NCI-H2029 treated with DMSO at 0.1 percent for 48 hours (cell line): ENCODE data around the gene NFIX.

ENCODE experiments used
- DNase-seq: peaks from one replicate; lab custom pipeline; 2025; lab: John Stamatoyannopoulos, UW

NFIX gene

DNA sequence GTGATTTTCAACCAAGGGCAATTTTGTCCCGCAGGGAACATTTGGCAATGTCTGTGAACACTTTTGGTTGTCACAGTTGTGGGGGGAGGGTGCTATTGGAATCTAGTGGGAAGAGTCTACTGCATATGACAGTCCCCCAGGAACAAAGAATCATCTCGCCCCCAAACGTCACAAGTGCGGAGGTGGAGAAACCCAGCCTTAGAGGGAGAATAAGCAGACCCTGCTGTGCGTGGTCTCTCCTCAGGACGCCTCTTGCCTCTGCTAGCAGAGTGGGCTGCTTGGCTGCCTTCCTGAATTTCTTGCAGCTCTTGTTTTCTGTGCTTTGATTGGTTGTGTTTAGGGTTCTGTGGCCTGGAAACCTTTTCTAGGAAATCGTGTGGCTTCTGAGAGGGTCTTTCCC lies 42.5 kb downstream of the NFIX start:
- DNase-seq, result no peak

GRCh38 chr19:13038306-13039210 lies 43.3 kb downstream of the NFIX start:
- no peak for DNase-seq

GRCh38 chr19:13039211-13039789 lies 44.0 kb downstream of the NFIX start:
- DNase-seq, result no peak

- no peak for DNase-seq
These were observed 45.1 kb downstream of the NFIX start for GRCh38 chr19:13040232-13040947.

DNA sequence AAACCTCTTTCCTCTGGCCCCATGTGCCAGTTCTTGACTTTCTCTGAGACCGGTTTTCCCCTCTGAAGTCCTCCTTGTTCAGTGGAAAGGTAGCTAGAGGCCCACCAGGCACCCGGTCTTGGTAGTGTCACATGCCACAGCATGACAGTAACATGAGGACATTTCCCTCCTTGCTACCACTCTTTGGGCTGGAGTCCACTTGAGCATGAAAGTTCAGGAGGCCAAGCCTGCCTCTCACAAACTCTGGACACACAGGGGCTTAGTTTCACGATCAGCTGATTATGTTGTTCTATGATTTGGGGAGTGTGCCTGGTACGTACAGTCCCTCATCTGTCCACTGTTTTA lies 45.6 kb downstream of the NFIX start:
- DNase-seq, result no peak

DNA sequence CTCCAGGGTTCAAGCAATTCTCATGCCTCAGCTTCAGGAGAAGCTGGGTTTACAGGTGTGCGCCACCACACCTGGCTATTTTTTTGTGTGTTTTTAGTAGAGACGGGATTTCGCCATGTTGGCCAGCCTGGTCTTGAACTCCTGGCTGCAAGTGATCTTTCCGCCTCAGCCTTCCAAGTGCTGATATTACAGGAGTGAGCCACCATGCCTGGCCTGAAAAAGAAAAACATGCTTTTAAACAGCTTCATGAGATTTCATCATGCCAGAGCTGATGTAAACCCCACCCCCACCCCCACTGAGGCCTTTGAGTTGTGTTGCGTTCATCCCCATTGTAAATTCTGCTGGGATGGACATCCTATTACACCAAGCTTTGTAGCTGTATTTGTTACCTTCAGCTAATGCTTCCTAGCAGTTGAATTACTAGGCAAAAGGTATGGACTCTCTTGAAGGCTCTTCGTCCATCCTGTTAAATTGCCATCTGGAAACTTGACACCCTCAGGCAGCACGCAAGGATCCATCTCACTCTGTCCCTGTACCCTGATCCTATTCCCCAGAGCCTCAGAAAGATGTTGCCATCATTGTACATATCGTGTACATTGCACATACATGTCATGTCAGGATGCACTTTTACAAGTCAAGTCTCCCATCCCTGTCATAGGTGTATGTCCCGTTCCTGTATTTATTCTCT lies 47.3 kb downstream of the NFIX start:
- no peak for DNase-seq

GRCh38 chr19:13043285-13043684 lies 48.0 kb downstream of the NFIX start:
- no peak for DNase-seq

GRCh38 chr19:13044231-13044836 lies 49.1 kb downstream of the NFIX start:
- DNase-seq, result no peak

DNA sequence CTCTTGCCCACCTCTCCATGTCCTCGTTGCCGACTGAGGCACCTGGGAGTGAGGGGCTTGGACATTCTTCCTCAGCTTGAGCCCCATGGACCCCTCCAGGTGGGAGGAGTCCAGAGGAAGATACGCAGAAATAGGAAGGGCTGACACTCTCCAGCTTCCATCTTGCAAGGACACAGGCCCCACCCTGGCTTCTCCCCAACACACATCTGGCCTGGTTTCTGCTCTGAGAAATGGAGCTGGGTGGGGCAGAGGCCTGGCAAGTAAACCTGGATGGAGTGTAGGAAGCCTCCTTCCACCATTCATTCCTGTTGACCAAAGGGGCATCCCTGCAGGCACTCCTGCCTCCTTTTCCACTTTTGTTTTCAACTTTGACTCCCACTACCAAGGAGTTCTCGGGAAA lies 50.5 kb downstream of the NFIX start:
- DNase-seq, result no peak

- no peak for DNase-seq
These were observed 52.1 kb downstream of the NFIX start for GRCh38 chr19:13047374-13047773.

- DNase-seq, result no peak
These were observed 55.0 kb downstream of the NFIX start for GRCh38 chr19:13050274-13050673.

DNA sequence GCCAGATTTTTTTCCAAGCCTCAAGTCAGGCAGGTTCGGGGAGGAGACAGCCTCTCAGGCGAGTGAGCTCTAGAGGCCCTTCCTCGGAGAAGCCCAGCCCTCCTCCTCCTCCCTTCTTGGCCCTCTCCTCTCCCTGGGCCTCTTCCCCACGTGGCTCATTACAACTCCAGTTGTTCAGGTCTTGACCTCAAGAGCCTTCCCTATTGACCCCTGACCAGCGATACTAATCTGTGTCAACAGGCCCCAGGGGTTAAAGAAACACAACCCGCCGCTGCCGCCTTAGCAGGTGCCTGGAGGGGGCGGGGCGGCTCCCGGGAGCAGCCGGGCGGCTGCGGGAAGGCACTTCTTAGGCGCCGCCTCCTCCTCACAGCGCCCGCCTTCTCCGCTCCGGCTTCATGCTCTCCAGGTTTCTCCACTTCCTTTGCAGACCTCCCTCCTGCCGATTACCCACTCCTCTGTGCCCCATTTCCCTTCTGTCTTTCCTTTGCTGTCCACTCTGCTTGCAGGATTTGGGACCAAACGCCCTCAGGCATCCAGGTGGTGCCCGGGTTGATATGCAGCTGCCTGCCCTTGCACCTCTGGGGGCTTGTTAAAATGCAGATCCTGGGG lies 56.4 kb downstream of the NFIX start:
- peak; percentile 59 for DNase-seq

GRCh38 chr19:13052447-13053175 lies 57.3 kb downstream of the NFIX start:
- no peak for DNase-seq

DNA sequence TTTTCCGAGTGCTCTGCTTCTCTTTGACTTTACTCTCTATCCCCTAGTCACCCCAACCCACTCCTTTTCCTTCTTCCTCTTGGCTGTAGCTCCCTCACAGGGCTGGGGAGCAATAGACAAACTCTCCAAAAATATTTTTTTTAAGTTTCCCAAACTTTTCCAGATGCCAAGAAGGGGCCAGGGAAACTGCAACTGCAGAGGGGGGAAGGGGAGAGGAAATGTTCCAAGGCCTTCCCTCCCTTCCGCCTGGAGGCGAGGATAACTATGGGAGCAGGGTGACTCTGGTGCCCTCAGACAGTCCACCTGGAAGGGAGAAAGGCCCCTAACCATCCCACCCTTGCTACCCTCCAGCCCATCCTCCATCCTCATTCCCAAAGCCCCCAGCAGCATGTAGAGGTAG lies 58.0 kb downstream of the NFIX start:
- DNase-seq, result no peak

DNA sequence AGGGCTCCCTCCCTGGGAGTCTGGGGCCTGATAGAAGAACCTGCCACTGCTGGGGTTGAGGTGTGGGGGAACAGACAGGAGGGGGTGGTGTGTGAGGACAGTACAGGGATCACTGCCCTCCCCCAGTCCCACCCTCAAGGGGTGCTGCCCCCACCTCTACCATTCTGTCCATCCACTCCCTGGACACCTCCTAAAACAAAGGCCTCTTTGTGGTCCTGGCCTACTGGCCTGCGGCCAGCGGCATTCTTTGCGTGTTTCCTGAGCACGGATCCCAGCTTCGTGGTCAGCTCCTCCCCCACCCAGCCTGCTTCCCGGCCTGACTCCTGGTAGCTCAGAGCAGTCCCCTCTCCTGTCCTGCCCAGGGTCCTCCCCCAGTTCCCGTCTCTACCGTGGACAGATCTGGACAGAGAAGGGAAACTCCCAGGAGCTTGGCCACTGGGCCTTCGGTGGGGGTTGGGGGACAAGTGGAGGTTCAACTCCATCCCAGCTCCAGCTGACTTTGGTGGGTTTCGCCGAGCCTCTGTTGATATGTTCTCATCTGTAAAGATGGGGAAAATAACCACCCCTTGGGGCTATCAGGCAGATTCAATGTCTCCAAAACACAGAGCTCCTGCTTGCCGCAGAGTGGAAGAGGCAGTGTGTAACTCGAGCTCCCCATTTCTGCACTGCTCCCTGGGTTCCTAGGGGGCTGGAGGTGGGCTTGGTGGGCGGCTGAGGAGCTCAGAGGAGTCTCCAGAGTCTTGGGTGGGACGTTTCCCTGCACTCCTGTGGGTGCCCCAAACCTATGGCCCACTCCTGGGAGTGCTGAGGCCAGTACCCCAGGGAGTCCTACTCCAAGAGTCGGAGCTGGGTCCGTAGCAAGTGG lies 58.7 kb downstream of the NFIX start:
- no peak for DNase-seq

DNA sequence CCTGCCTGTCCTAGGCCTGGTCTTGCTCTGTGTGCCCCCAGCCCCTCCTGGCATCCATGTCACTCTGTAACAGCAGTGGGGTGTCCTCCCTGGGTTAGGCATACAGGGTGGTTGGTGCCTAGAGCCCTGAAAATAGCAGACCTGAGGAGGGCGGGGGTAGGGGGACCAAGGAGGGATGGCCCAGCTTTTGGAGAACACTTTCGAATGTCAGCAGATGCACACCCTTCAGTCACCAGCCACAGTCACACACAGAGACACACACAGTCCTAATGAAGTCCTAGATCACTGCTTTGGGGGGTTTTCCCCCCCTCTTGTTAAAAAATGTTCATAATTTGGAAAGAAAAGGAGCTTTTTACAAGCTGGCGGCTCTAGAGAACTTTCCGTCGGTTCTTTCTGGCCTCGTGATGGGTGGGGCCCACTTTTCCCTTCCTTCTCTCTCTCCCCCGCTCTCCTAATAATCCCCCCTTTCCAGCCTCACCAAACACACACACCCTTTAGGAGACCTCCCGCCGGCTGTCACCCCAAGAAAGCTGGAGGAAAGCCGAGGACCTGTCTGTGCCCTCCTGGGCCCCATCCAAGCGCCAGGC lies 59.4 kb downstream of the NFIX start:
- DNase-seq, result no peak

DNA sequence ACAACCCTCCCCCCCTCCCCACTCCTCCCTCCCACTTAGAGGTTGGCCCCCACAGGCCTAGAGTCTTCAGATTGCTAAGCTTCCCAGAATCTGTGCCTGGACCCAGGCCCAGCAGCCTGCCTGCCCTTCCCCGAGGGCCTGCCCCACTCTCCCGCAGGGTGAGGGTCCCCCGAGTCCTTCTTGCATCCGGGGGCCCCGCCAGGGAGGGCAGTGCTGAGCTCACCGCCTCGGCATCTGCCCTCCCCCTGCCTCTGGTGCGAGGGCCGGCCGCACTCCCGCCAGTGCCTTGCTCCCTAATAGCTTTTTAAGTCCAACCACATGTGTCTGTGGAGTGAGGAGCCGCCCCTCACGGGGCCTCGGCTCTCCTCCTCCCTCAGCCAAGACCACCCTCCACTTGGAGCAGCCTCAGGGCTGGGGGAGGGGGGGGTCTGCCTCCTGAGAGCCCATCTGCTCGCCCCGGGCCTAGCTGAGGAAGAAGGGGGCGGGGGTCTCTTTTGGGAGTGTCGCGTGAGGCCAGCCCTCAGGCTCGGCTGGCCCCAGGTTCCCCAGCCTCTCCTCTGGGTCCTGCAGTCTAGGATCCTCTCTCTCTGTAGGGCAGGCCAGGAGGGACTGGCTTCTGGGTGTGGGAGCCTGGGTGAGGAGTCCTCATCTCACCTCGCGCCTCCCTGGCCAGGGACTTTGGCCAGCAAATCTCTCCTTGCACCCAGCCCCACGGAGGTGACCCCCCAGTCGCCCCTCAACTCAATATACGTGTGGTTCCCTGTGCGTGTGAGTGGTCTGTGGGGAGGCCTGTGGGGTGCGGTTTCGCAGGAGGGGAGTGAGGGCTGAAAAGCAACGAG lies 60.2 kb downstream of the NFIX start:
- no peak for DNase-seq

DNA sequence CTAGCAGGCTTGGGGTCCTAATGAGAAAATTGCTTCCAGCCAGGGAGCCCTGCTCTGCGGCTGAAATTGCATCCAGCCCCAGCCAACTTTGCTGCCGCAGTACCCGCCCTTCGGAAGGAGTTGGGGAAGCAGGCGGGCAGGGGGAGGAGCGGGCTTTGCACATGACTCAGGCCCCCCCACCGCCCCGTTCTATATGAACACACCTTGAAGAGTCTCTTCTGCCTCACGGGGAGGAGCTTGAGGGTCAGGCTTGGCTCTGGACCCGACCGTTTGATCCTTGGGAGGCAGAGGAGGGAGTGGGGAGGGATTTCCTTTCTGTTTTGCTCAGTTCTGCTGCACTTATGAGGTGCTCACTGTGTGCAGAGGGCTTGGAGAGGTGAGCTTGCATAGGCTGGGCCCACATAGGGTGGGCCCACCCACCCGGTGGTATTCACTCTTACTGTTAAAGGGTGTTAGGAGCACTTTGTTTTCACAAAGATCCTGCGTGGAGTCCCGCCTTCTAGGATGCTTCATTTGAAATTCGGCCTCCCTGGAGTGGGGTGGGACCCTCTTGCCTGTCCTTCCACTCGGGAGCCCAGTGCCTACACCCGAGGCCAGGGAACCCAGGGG lies 60.9 kb downstream of the NFIX start:
- DNase-seq, result no peak
